ENCODE results near the gene BASP1. TPM values are rescaled to one million over a fixed set of nuclear protein-coding genes. Genes with fewer than 3 reads are reported as not detected.

The BASP1 gene
- total RNA-seq, 1 experiment from 2014 or later, result 0.34 TPM

- ChIA-PET CTCF (no interaction called here), POLR2A (no interaction called here)
- no peaks in the 10 kb centered on the region for H3K4me1 ChIP-seq (ENCODE audit: control insufficient read depth in 1 of 2, insufficient read depth in 2 of 2, low read length in 2 of 2)
Observed at GRCh38 chr5:17279487-17279886, 62.1 kb downstream of the BASP1 start.

More at GRCh38 chr5:17279487-17279886, 62.1 kb downstream of the BASP1 start:
- H2AFZ ChIP-seq (ENCODE audit: low read depth, low read length, poor library complexity, severe bottlenecking), result no peak overlapping the region
- no peak overlapping the region for H3K4me2 ChIP-seq (ENCODE audit: low read length)
- no peak overlapping the region for H3K27ac ChIP-seq (ENCODE audit: low read depth, low read length)
- H3K4me3 ChIP-seq (replicated peaks in 1 of 2; ENCODE audit: low read depth in 1 of 2, low read length in 2 of 2), result no peak overlapping the region
- H3K27me3 ChIP-seq (ENCODE audit: insufficient read depth, low read length), result 0 out of 2 replicates have a peak, but pooled peaks cover 4% of the 10 kb centered on the region
- H3K9ac ChIP-seq (ENCODE audit: low read length), result no peak overlapping the region
- RAD21 ChIA-PET (ENCODE audit: low non-redundant PET in 1 of 2, low total read pairs in 2 of 2, uncharacterized antibody in 2 of 2, unreplicated experiment in 2 of 2), result no interaction called here
- no peak for DNase-seq (ENCODE audit: low read depth, low spot score)
- no peaks in the 10 kb centered on the region for H3K36me3 ChIP-seq (ENCODE audit: control insufficient read depth in 1 of 2, insufficient read depth in 2 of 2, low read length in 2 of 2)
- no peaks in the 10 kb centered on the region for H3K79me2 ChIP-seq (ENCODE audit: insufficient read depth, low read length)
- H3K9me3 ChIP-seq (ENCODE audit: control insufficient read depth in 1 of 2, insufficient read depth in 1 of 2, low read depth in 1 of 2, low read length in 2 of 2), result no peaks in the 10 kb centered on the region
- H4K20me1 ChIP-seq (ENCODE audit: insufficient read depth), result no peaks in the 10 kb centered on the region
- intact Hi-C loops (cut with micrococcal nuclease), result no loop called here
- ATAC-seq, result no peak
- TF ChIP-seq REST (IDR thresholded peaks at IDR 0.05; ENCODE audit: low read depth) (no peak), ELF1 (IDR thresholded peaks at IDR 0.05; ENCODE audit: borderline replicate concordance, low read depth) (no peak), MAX (IDR thresholded peaks at IDR 0.05) (no peak), SRF (IDR thresholded peaks at IDR 0.05; ENCODE audit: low read depth) (no peak)
- BruUV-seq (replicated peaks), result no TSS peak
- H3K9me2 ChIP-seq (ENCODE audit: insufficient read depth), result no peaks in the 10 kb centered on the region
